ENCODE measurements around the gene RBM20. TPM values are rescaled to one million over a fixed set of nuclear protein-coding genes. Genes with fewer than 3 reads are reported as not detected.

Gene RBM20
- total RNA-seq, 1 experiment from 2014 or later, result 0.17 TPM

DNA sequence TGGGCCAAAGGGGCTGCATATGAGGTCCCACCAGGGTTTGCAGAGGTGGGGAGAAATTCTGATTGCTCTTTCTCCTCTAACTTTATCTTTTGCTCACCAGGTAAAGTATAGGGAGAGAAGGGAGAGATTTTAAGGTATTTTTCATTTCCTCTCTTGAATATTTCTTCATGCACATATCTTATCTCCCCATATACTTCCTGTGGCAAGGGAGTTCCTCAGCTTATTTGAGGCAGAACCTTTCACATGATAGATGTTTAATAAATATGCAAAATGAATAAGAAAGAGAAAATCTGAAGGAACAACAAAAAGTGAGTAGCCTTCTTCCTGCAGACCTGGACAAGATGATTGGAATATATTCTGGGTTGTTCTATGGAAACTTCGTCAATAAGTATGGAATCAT, 160.2 kb downstream of the RBM20 start:
- DNase-seq, result no peak
- Histone ChIP-seq H4K5ac (ENCODE audit: insufficient read length, low read depth, low read length) (no peak overlapping the region), H2AK5ac (ENCODE audit: insufficient read length, low read length) (no peak overlapping the region), H3K4ac (ENCODE audit: low read depth, low read length) (no peak overlapping the region), H2BK15ac (ENCODE audit: low read depth, low read length) (no peak overlapping the region), H3K9me3 (ENCODE audit: control insufficient read depth, low read depth, low read length) (no peaks in the 10 kb centered on the region), H3K4me1 (ENCODE audit: insufficient read depth, low read length) (no peaks in the 10 kb centered on the region), H3T11ph (ENCODE audit: low read length) (no peak overlapping the region), H4K20me1 (ENCODE audit: control insufficient read depth, insufficient read depth, insufficient read length) (no peaks in the 10 kb centered on the region), H2AFZ (ENCODE audit: low read length) (peak overlapping the region; percentile 97), H2BK12ac (ENCODE audit: insufficient read length, low read depth, low read length) (no peak overlapping the region), H3K79me2 (ENCODE audit: insufficient read depth, low read length) (no peaks in the 10 kb centered on the region), H3K27ac (ENCODE audit: insufficient read length, low read depth, low read length) (no peak overlapping the region), H4K8ac (replicated peaks; ENCODE audit: insufficient read length, low read depth, low read length) (no peak overlapping the region), H3K18ac (ENCODE audit: insufficient read length, low read depth, low read length) (no peak overlapping the region), H3K23me2 (ENCODE audit: insufficient read length, low read depth, low read length, poor library complexity, severe bottlenecking) (no peaks in the 10 kb centered on the region), H3K23ac (ENCODE audit: insufficient read length, low read depth, low read length) (no peak overlapping the region), H3K27me3 (ENCODE audit: insufficient read depth, low read length) (no peaks in the 10 kb centered on the region), H3K56ac (ENCODE audit: insufficient read length, low read depth, low read length) (no peak overlapping the region), H2BK20ac (ENCODE audit: low read depth, low read length, poor library complexity, severe bottlenecking) (no peak overlapping the region), H3K14ac (ENCODE audit: insufficient read depth, low read length) (no peak overlapping the region), H2BK120ac (ENCODE audit: low read depth, low read length, poor library complexity, severe bottlenecking) (no peak overlapping the region), H2BK5ac (ENCODE audit: insufficient read length, low read length) (no peak overlapping the region), H3K4me2 (ENCODE audit: insufficient read depth, insufficient read length, low read length) (no peak overlapping the region), H3K9ac (ENCODE audit: extremely low read depth, insufficient read length, low read length) (no peak overlapping the region), H3K79me1 (ENCODE audit: insufficient read depth, low read depth, low read length, poor library complexity, severe bottlenecking) (no peaks in the 10 kb centered on the region), H4K91ac (ENCODE audit: insufficient read length, low read depth, low read length) (no peak overlapping the region)
- no peaks in the 10 kb centered on the region for H3K9me3 Mint-ChIP-seq
- peak overlapping the region in 1 of 3 experiments; percentile 37; a peak in 1 of 7 replicates for H3K27ac Mint-ChIP-seq
- H3K4me1 Mint-ChIP-seq, result peaks cover 5 to 6% of the 10 kb centered on the region in 2 experiments
- H3K36me3 Mint-ChIP-seq (ENCODE audit: insufficient read depth in 1 of 3, low read depth in 3 of 3), result no peaks in the 10 kb centered on the region
- TF ChIP-seq, protein P1, sequence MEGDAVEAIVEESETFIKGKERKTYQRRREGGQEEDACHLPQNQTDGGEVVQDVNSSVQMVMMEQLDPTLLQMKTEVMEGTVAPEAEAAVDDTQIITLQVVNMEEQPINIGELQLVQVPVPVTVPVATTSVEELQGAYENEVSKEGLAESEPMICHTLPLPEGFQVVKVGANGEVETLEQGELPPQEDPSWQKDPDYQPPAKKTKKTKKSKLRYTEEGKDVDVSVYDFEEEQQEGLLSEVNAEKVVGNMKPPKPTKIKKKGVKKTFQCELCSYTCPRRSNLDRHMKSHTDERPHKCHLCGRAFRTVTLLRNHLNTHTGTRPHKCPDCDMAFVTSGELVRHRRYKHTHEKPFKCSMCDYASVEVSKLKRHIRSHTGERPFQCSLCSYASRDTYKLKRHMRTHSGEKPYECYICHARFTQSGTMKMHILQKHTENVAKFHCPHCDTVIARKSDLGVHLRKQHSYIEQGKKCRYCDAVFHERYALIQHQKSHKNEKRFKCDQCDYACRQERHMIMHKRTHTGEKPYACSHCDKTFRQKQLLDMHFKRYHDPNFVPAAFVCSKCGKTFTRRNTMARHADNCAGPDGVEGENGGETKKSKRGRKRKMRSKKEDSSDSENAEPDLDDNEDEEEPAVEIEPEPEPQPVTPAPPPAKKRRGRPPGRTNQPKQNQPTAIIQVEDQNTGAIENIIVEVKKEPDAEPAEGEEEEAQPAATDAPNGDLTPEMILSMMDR (conservative IDR thresholded peaks at IDR 0.05), result no peak
- WGBS (ENCODE audit: extremely low coverage, insufficient read length, low lambda C conversion rate), result no CpG with 5 or more reads among the region's 1 CpG
- no peaks in the 10 kb centered on the region; the same call in none of the 2 replicates for H3K27me3 Mint-ChIP-seq (ENCODE audit: low read depth)
- no peak overlapping the region for H3K4me3 Mint-ChIP-seq
